ENCODE data around the gene CHRNA5.

Gene CHRNA5

GRCh38 chr15:78629031-78629715 lies 63.9 kb downstream of the CHRNA5 start:
- ATAC-seq (ENCODE audit: low read depth) = no peak

GRCh38 chr15:78629716-78630065 lies 64.4 kb downstream of the CHRNA5 start:
- Histone ChIP-seq H3K4me1 (ENCODE audit: insufficient read depth, poor library complexity, severe bottlenecking) (peaks cover 8% of the 10 kb centered on the region), H3K4me3 (ENCODE audit: severe bottlenecking) (no peak overlapping the region), H3K36me3 (ENCODE audit: low read depth) (no peaks in the 10 kb centered on the region), H3K9me3 (ENCODE audit: severe bottlenecking) (peaks cover 6% of the 10 kb centered on the region), H3K27ac (ENCODE audit: poor library complexity, severe bottlenecking) (no peak overlapping the region), H3K27me3 (ENCODE audit: insufficient read depth, poor library complexity, severe bottlenecking) (peaks cover 3% of the 10 kb centered on the region)
- no peak for TF ChIP-seq CTCF (IDR thresholded peaks at IDR 0.05; ENCODE audit: poor library complexity, severe bottlenecking)
- no peak for DNase-seq (ENCODE audit: low spot score)
- ATAC-seq (ENCODE audit: low read depth) = no peak

More at GRCh38 chr15:78629031-78629715, 63.9 kb downstream of the CHRNA5 start:
- H3K4me1 ChIP-seq (ENCODE audit: insufficient read depth, poor library complexity, severe bottlenecking) = peaks cover 8% of the 10 kb centered on the region
- H3K27ac ChIP-seq (ENCODE audit: poor library complexity, severe bottlenecking) = no peak overlapping the region
- H3K9me3 ChIP-seq (ENCODE audit: severe bottlenecking) = peaks cover 6% of the 10 kb centered on the region
- no peaks in the 10 kb centered on the region for H3K36me3 ChIP-seq (ENCODE audit: low read depth)
- peaks cover 3% of the 10 kb centered on the region for H3K27me3 ChIP-seq (ENCODE audit: insufficient read depth, poor library complexity, severe bottlenecking)
- no peak for TF ChIP-seq CTCF (IDR thresholded peaks at IDR 0.05; ENCODE audit: poor library complexity, severe bottlenecking)
- H3K4me3 ChIP-seq (ENCODE audit: severe bottlenecking) = no peak overlapping the region
- DNase-seq (ENCODE audit: low spot score) = no peak

GRCh38 chr15:78630886-78631633 lies 65.7 kb downstream of the CHRNA5 start:
- DNase-seq (ENCODE audit: low spot score) (no peak), ATAC-seq (ENCODE audit: low read depth) (no peak)
- no peak for TF ChIP-seq CTCF (IDR thresholded peaks at IDR 0.05; ENCODE audit: poor library complexity, severe bottlenecking)
- Histone ChIP-seq H3K27ac (ENCODE audit: poor library complexity, severe bottlenecking) (no peak overlapping the region), H3K36me3 (ENCODE audit: low read depth) (no peaks in the 10 kb centered on the region), H3K9me3 (ENCODE audit: severe bottlenecking) (peaks cover 6% of the 10 kb centered on the region), H3K27me3 (ENCODE audit: insufficient read depth, poor library complexity, severe bottlenecking) (peaks cover 3% of the 10 kb centered on the region), H3K4me3 (ENCODE audit: severe bottlenecking) (no peak overlapping the region), H3K4me1 (ENCODE audit: insufficient read depth, poor library complexity, severe bottlenecking) (peaks cover 8% of the 10 kb centered on the region)

- DNase-seq (ENCODE audit: low spot score) = no peak
- peaks cover 5% of the 10 kb centered on the region for H3K4me1 ChIP-seq (ENCODE audit: insufficient read depth, poor library complexity, severe bottlenecking)
- no peak overlapping the region for H3K4me3 ChIP-seq (ENCODE audit: severe bottlenecking)
- H3K36me3 ChIP-seq (ENCODE audit: low read depth) = no peaks in the 10 kb centered on the region
- H3K27me3 ChIP-seq (ENCODE audit: insufficient read depth, poor library complexity, severe bottlenecking) = peaks cover 3% of the 10 kb centered on the region
- H3K27ac ChIP-seq (ENCODE audit: poor library complexity, severe bottlenecking) = no peak overlapping the region
- no peak for TF ChIP-seq CTCF (IDR thresholded peaks at IDR 0.05; ENCODE audit: poor library complexity, severe bottlenecking)
- peaks cover 6% of the 10 kb centered on the region for H3K9me3 ChIP-seq (ENCODE audit: severe bottlenecking)
- no peak for ATAC-seq (ENCODE audit: low read depth)
Measured at GRCh38 chr15:78633348-78633747, 68.0 kb downstream of the CHRNA5 start.
